Uterus (tissue), 4 donors: Measurements from ENCODE around the gene LRRIQ4. TPM values are rescaled to one million over a fixed set of nuclear protein-coding genes. Genes with fewer than 3 reads are reported as not detected.

Source experiments
- DNase-seq, 2 donors: peaks; one replicate each; pipeline ENCODE4 v3.0.0-alpha.2; 2019 to 2020
- H3K27ac ChIP-seq, 2 donors: fragments of 200-600 bp; sonication (generic); 1 replicate in 1 of 2; 2 replicates in 1 of 2; pipeline ENCODE4 v1.5.1; 2016 to 2018
- H3K27me3 ChIP-seq, 2 donors: fragments of 200-600 bp; sonication (generic); one replicate each; pipeline ENCODE4 v1.5.1; 2018 to 2019; ENCODE audit warnings: control low read depth in 1 of 2
- H3K36me3 ChIP-seq, 2 donors: fragments of 200-600 bp; sonication (generic); one replicate each; pipeline ENCODE4 v1.5.1; 2019; ENCODE audit warnings: control low read depth in 1 of 2
- H3K4me1 ChIP-seq, 2 donors: fragments of 200-600 bp; sonication (generic); one replicate each; pipeline ENCODE4 v1.5.1; 2018 to 2019; ENCODE audit warnings: control low read depth in 1 of 2
- H3K4me3 ChIP-seq, 2 donors: fragments of 200-600 bp; sonication (generic); 1 replicate in 1 of 2; 2 replicates in 1 of 2; pipeline ENCODE4 v1.5.1; 2018 to 2019; ENCODE audit warnings: mild to moderate bottlenecking in 1 of 2
- H3K9me3 ChIP-seq, 2 donors: fragments of 200-600 bp; sonication (generic); one replicate each; pipeline ENCODE4 v1.5.1; 2019; ENCODE audit warnings: control low read depth in 1 of 2
- POLR2A ChIP-seq, 2 donors: fragments of 450-650 bp; IDR thresholded peaks; one replicate each; pipeline ENCODE4 v1.6.1; 2016; ENCODE audit warnings: antibody characterized with exemption in 2 of 2, mild to moderate bottlenecking in 1 of 2, moderate library complexity in 1 of 2
- intact Hi-C: fragments of 100-400 bp; cut with DNase I; formaldehyde crosslinking; loops from one replicate; pipeline ENCODE4 v1.15.1; 2023; ENCODE audit warnings: low total_unique reads
- total RNA-seq, 4 donors: library from RNA; depleted of rRNA in 3 of 4; stranded (reverse); fragments of >200 nt in 3 of 4; gene quantifications; one replicate each; pipeline versions ENCODE4 v1.1.0 to v1.2.4, GENCODE V29; 2014 to 2023
- TF ChIP-seq, protein P1 (sequence below), 4 experiments: fragments of 200-600 bp in 2 of 4; fragments of 450-650 bp in 2 of 4; sonication (generic) in 2 of 4; IDR thresholded peaks; one replicate each; pipeline ENCODE4 v1.5.1; 2016 to 2019; ENCODE audit warnings: antibody characterized with exemption in 4 of 4, mild to moderate bottlenecking in 2 of 4, moderate library complexity in 1 of 4
- donor health status: DM: yes; HTN: yes; CAD: no.

The LRRIQ4 gene
- total RNA-seq, 4 donors from 2014 or later: 0.14 TPM; not detected in 3

- no peaks in the 10 kb centered on the region for H3K4me1 ChIP-seq
- no peak overlapping the region for H3K27ac ChIP-seq
- no peak for DNase-seq
- H3K36me3 ChIP-seq: no peaks in the 10 kb centered on the region
- no peaks in the 10 kb centered on the region for H3K9me3 ChIP-seq
- TF ChIP-seq POLR2A (IDR thresholded peaks at IDR 0.05): no peak
- TF ChIP-seq, protein P1, sequence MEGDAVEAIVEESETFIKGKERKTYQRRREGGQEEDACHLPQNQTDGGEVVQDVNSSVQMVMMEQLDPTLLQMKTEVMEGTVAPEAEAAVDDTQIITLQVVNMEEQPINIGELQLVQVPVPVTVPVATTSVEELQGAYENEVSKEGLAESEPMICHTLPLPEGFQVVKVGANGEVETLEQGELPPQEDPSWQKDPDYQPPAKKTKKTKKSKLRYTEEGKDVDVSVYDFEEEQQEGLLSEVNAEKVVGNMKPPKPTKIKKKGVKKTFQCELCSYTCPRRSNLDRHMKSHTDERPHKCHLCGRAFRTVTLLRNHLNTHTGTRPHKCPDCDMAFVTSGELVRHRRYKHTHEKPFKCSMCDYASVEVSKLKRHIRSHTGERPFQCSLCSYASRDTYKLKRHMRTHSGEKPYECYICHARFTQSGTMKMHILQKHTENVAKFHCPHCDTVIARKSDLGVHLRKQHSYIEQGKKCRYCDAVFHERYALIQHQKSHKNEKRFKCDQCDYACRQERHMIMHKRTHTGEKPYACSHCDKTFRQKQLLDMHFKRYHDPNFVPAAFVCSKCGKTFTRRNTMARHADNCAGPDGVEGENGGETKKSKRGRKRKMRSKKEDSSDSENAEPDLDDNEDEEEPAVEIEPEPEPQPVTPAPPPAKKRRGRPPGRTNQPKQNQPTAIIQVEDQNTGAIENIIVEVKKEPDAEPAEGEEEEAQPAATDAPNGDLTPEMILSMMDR (IDR thresholded peaks at IDR 0.05): no peak
- no peaks in the 10 kb centered on the region for H3K27me3 ChIP-seq
- intact Hi-C loops: no loop called here
- no peak overlapping the region for H3K4me3 ChIP-seq
These were observed 30.3 kb downstream of the LRRIQ4 start for GRCh38 chr3:169842960-169843359.

GRCh38 chr3:169846458-169847193, 34.0 kb downstream of the LRRIQ4 start:
- TF ChIP-seq POLR2A (IDR thresholded peaks at IDR 0.05): no peak
- H3K27ac ChIP-seq: no peak overlapping the region
- DNase-seq: no peak
- no peaks in the 10 kb centered on the region for H3K36me3 ChIP-seq
- H3K27me3 ChIP-seq: no peaks in the 10 kb centered on the region
- intact Hi-C loops: no loop called here
- no peaks in the 10 kb centered on the region for H3K4me1 ChIP-seq
- no peak overlapping the region for H3K4me3 ChIP-seq
- H3K9me3 ChIP-seq: no peaks in the 10 kb centered on the region

- DNase-seq: no peak
- intact Hi-C loops: no loop called here
- no peak for TF ChIP-seq POLR2A (IDR thresholded peaks at IDR 0.05)
- TF ChIP-seq, protein P1 (IDR thresholded peaks at IDR 0.05): no peak
- no peak overlapping the region for H3K4me3 ChIP-seq
- H3K9me3 ChIP-seq: no peaks in the 10 kb centered on the region
- no peak overlapping the region for H3K27ac ChIP-seq
- no peaks in the 10 kb centered on the region for H3K27me3 ChIP-seq
- no peaks in the 10 kb centered on the region for H3K36me3 ChIP-seq
- no peaks in the 10 kb centered on the region for H3K4me1 ChIP-seq
These were observed 35.2 kb downstream of the LRRIQ4 start for GRCh38 chr3:169847896-169848295.

DNA sequence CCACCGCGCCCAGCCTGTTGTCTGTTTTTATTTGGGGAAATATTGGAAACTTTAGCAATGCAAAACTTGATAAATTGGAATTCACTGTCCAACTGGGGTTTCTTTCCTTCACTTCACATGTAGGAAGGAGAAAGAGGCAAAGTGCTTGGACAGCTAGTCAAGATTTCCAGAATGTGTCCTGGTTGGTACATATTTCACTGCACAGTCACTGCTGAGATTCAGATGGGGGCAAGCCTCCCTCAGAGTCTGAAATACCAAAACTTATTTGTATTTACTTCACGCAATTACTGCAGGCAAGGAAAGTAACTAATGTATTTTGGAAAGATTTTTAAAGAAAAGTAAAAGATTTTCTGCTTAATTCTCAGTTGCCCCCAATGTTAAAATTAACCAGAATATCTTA, 36.1 kb downstream of the LRRIQ4 start:
- Histone ChIP-seq H3K4me3 (no peak overlapping the region), H3K36me3 (no peaks in the 10 kb centered on the region), H3K9me3 (no peaks in the 10 kb centered on the region), H3K27ac (no peak overlapping the region), H3K4me1 (no peaks in the 10 kb centered on the region), H3K27me3 (no peaks in the 10 kb centered on the region)
- intact Hi-C loops: no loop called here
- no peak for DNase-seq
- no peak for TF ChIP-seq POLR2A (IDR thresholded peaks at IDR 0.05)
- TF ChIP-seq, protein P1 (IDR thresholded peaks at IDR 0.05): no peak

DNA sequence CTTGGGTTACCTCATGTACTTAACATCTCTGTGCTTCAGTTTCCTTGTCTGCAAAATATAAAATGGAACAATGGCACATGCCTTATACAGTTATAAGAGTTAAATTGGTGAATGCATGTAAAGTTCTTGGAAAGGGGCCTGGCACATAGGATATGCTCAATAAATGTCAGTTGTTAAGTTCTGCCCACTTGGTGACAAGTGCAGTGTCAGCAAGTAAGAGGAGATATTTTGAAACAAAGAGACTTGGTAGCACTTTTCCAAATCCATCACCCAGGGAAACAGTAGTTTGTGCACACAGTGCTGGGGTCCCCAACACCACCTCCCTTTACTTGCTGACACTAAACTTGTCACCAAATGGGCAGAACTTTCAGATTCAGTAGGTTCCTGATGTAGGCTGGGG, 37.9 kb downstream of the LRRIQ4 start:
- intact Hi-C loops: no loop called here
- no peak for TF ChIP-seq POLR2A (IDR thresholded peaks at IDR 0.05)
- TF ChIP-seq, protein P1 (IDR thresholded peaks at IDR 0.05): no peak
- no peaks in the 10 kb centered on the region for H3K4me1 ChIP-seq
- DNase-seq: no peak
- no peaks in the 10 kb centered on the region for H3K27me3 ChIP-seq
- H3K36me3 ChIP-seq: no peaks in the 10 kb centered on the region
- no peaks in the 10 kb centered on the region for H3K9me3 ChIP-seq
- no peak overlapping the region for H3K4me3 ChIP-seq
- H3K27ac ChIP-seq: no peak overlapping the region
